22Rv1 (cell line): Measurements from ENCODE around the gene NPHP4.

Experiments used
- CTCF ChIP-seq: fragments of 450-650 bp; IDR thresholded peaks from 2 replicates; pipeline ENCODE4 v1.5.1; 2017; ENCODE audit warnings: mild to moderate bottlenecking
- ZFX ChIP-seq: fragments of 450-650 bp; IDR thresholded peaks from 2 replicates; pipeline ENCODE4 v1.6.1; 2017; ENCODE audit warnings: antibody characterized with exemption, borderline replicate concordance

GRCh38 chr1:5991381-5992025, 722 bp downstream of the NPHP4 start:
- TF ChIP-seq CTCF (no peak), ZFX (no peak)
